LNCAP (cell line): ENCODE results near the gene CCNDBP1.
A peak's percentile ranks its signal among the peaks of the same experiment; 100 is the strongest.

Experiments used
- CTCF ChIP-seq: fragments of 450-650 bp; IDR thresholded peaks from 2 replicates; pipeline ENCODE4 v1.5.1; 2017; ENCODE audit warnings: mild to moderate bottlenecking

The CCNDBP1 gene

DNA sequence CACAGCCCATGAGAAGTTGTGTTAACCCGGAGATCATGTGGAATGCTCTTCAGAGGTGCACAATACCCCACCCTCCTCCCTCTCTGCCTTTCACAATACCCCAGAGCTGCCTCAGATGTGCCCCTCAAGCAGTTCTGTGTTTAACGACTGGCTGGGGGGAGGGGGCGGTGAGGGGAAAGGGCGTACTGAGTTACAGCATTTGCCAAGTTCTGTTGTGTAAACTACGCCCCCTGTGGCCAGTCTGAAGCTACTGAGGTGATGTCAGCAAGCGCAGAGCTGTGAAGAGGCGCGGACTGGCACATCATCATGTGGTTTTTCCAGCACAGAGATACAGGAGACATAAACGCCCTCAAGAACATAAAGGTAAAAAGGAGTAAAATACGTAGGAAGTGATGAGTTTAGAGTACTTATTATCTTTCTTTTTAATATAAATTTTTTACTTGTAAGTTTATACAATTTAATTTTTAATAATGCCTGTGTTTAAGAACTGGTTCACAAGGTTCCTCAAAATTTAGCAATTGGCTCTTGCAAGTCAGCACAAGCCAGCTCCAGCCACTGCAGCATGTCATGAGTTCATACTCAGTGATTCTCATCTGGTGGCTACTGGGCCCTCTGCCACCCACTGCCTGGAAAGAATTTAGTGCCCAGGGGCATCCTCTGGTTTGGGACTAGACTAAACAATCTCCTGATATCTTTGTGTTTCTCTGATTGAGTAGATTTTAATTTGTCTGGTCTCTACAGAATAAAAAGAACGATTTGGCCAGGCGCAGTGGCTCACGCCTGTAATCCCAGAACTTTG lies 33.9 kb downstream of the CCNDBP1 start:
- no peak for TF ChIP-seq CTCF

DNA sequence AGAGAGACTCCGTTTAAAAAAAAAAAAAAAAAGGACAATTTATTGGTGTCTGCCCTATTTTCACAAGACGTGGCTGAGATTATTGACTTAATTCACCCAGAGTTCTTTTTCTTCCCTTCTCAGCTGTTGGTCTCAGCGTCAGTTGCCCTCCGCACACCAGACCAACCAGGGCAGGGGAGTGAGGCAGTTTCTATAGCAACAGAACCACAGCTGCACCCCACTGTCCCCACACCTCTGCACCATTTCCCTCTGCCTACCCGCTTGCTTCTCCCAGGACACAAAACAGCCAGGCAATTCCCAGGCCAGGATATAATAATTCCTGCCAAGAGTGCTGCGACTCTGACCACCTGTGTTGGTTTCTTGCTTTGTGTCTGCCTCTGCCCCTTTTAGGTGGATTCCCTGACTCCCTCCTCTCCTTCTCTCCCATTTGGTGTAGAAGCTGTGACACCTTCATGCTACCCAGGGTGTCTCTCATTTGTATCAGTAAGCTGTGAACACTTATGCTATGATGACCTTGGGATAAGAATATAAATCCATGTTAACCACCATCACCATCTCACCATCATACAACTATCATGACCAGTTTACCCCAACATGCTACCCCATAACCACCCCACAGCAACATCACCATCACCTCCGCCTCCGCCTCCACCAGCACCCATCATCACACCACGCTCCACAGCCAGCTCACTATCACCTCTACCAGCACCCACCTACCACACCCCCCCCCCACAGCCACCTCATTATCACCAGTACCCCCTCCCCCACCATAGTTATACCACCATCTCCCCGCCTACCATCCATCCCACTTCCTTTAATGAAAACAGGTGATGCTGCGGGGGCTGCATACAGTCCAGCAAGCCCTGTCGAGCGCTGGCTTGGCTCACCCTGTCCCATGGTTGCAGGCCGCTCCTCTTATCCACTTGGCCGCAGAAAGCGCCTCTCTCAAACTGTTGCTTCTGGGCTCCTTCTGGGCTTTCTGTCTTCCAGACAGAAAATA lies 35.0 kb downstream of the CCNDBP1 start:
- TF ChIP-seq CTCF: no peak

- no peak for TF ChIP-seq CTCF
Observed at GRCh38 chr15:43220991-43221403, 35.8 kb downstream of the CCNDBP1 start, which contains the start of gene EPB42. Gene EPB42 (minus strand): TSS chr15:43221018. CDS start chr15:43220825, 193 bp downstream.

DNA sequence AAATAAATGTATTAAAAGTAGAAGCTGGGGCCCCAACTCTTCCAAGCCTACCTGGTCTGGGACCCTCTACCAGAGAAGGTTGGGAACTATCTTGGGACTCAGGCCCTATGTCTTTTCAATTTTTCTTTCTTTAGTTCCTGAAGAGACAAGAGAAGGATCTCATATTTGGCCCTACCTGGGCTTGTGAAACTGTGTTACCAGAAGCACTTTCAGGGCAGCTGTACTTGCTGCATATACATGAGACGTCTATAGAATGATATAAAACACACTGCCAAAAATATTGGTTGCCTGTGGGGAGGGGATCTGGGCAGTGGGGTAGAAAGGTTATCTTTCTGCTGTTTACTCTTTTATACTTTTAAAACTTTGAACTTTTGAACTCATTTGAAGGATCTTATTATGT lies 36.2 kb downstream of the CCNDBP1 start:
- no peak for TF ChIP-seq CTCF

GRCh38 chr15:43225201-43225949 lies 40.2 kb downstream of the CCNDBP1 start:
- TF ChIP-seq CTCF: peak; percentile 84

GRCh38 chr15:43226436-43227305 lies 41.5 kb downstream of the CCNDBP1 start:
- TF ChIP-seq CTCF: no peak
